Stimulated activated CD4-positive, alpha-beta T cell treated with anti-CD3 and anti-CD28 coated beads, Interleukin-12 subunit alpha, Interleukin-12 subunit beta, amount 100 ng/mL, for 24 hours (primary cell): ENCODE results near the gene CECR2.
"Not testable (repeated sequence)": the region's sequence is repeated elsewhere in the genome, so short reads cannot be mapped to it uniquely, and the experiment has no call there.

ENCODE experiments used
- DNase-seq, 2 experiments: peaks; one replicate each; pipeline ENCODE4 v3.0.0-alpha.2; 2020; ENCODE audit warnings: low read depth in 2 of 2

CECR2 gene

DNA sequence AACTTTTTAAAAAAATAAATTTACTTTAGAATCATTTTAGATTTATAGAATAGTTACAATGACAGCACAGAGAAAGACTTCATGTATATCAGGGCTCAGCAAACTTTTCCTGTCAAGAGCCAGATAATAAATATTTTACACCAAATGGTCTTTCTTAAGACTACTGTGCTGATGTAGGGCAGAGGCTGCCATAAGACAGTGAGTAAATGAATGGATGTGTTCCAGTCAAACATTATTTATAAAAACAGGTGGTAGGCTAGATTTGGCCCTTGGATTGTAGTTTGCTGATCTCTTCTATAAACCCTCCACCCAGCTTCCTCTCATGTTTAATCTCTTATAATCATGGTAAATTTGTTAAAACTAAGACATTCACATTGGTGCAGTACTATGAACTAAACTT lies 33.0 kb downstream of the CECR2 start:
- DNase-seq: no peak

DNA sequence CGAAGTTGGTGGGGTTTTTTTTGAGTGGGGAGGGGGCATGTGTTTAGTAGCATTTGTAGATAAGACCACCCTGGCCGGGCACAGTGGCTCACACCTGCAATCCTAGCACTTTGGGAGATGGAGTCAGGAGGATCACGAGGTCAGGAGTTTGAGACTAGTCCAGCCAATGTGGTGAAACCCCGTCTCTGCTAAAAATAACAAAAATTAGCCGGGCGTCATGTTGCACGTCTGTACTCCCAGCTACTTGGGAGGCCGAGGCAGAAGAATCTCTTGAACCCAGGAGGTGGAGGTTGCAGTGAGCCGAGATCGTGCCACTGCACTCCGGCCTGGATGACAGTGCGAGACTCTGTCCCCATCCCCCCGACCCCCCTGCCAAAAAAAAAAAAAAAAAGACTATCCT lies 34.6 kb downstream of the CECR2 start:
- DNase-seq: no peak

DNA sequence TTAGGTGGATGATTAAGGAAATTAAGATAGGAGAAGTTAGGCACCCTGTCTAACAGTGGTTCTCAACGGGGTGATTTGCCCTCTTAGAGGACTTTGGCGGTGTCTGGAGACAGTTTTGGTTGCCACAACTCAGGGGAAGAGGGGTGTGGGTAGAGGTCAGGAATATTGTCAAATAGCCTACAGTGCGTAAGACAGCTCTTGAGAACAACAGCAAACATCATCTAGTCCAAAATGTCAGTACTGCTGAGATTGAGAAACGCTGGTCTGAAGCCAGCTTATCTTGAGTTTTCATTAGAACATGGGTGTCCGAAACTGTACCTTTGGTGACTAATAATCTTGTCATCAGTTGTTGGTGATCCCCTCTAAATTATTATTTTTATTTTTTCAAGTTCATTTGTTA lies 38.4 kb downstream of the CECR2 start:
- no peak for DNase-seq

DNA sequence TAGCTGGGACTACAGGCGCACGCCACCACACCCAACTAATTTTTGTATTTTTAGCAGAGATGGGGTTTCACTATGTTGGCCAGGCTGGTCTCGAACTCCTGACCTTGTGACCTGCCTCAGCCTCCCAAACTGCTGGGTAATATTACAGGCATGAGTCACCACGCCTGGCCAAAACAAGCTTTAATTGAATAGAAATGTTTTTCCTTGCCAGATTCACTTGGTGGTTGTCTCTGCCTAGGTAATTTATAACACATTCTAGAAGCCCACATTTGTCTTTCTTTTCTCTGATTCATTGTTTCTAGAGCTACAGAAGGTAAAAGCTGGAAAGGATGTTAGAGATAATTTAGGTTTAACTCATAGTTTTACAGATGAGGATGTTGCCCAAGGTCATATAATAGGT lies 41.3 kb downstream of the CECR2 start:
- no peak for DNase-seq

DNA sequence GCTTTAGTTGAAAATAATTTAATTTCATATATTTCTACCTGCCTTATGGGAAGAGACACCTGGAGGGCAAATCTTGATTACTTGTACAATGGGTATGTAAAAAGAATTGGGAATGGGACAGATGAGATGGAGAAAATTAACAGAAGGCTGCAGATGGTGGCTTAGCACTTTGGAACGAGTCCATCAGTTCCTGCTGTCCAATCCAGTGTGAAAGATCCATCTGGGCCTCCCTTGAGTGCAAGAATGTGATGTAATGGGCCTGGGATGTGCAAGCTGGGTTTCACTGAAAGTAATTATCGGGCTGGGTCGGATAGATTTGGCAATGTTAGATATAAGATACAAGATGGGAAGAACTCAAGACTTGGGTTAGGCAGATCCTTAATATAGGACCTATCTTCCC lies 42.0 kb downstream of the CECR2 start:
- DNase-seq: no peak

DNA sequence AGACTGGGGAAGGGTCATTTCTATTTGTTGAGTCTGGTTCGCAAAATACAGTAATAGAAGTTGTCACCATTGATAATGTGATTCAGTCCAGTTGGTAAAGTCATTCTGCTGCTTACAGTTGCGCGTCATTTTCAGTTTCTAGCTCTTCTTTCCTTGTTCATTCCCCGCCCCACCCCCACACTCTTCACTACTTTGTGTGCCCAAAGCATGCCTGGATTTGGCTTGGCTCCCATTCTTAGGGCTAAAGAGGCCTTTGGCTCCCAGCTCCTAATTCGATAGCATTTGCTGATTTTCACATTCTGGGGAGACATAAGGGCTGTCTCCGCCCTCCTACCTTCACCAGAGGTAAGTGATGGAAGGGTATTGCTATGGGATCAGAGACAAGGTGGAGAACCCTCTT lies 43.0 kb downstream of the CECR2 start:
- DNase-seq: no peak

DNA sequence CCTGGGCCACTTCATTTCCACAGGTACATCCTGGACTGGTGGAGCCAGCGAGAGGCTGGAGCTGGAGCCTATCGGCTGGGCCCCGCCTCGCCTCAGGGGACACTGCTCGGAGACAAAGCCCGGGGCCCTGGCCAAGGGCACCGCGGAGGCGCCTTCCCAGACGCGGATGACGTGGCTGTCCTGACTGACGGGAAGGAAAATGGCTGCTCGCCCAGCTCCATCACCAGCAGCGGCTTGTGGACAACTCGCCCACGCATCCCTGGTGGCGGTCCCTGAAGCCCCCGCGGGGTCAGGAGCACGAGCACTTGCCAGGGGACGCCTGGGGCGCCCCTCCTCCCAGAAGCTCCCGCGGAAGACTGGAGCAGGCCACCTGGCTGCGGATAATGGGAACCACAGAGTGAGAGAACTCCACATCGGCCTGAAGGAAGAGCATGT lies 49.6 kb downstream of the CECR2 start:
- no peak for DNase-seq

DNA sequence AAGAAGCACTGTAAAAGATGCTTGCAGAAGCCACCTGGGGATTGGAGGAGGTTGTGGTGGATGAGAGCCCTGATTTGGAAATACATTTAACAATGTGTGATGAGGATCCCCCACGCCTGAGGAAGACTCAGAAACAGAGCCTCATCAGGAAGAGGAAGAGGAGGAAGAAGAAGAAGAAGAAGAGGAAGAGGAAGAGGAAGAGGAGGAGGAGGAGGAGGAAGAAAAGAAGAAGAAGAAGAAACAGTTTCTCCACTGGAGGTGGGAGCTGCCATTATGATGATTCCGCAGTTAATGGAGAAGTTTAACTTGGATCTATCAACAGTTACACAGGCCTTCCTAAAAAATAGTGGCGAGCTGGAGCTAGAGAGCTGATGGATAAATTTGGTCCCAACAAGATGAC lies 50.1 kb downstream of the CECR2 start:
- DNase-seq: no peak

DNA sequence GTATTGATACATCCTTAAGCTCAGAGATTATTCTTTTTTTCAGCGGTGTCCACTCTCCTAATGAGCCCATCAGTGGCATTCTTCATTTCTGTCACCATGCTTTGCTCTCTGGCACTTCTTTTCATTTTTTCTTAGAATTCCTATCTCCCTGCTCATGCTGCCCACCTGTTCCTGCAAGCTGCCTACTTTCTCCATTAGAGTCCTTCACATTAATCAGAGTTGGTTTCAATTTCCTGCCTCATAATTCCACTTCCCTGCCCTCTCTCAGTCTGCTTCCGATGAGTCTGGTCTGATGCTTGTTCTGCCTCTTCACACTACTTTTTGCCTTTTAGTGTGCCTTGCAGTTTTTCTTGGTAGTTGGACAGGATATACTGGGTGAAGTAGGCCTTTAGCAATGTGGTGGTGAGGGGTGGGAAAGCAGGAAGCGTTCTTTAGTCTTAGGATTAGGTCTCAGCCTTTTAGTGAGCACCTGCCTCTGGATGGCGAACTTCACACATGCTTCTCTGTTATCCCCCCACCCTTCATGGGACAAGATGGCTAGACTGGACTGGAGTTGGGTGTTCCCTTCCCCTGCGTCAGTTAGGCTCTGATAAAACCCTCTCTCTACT lies 53.6 kb downstream of the CECR2 start:
- no peak for DNase-seq

DNA sequence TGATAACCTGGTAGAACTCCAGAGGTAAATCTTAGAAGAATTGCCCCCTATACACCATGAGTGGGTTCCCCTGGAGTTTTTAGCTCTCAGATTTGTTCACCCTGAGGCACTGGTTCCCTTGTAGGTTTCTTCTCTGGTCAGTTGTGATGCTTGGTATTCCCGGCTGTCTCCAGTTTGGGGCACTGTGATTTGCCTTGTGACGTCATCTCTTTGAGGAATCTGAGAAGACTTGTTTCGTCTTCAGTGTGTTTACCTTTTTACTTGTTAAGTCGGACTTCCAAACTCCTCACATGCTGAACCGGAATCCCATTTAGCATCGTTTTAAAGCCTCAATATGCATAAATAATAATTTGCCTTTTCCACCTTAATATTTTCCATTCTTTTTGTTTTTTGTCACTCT lies 54.4 kb downstream of the CECR2 start:
- DNase-seq: no peak

DNA sequence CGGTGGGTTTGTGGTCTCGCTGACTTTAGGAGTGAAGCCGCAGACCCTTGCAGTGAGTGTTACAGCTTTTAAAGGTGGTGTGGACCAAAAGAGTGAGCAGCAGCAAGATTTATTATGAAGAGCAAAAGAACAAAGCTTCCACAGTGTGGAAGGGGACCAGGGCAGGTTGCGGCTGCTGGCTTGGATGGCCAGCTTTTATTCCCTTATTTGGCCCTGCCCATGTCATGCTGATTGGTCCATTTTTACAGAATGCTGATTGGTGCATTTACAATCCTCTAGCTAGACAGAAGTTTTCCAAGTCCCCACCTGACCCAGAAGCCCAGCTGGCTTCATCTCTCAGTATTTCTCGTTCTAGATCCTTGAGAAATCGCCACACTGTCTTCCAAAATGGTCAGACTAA lies 58.3 kb downstream of the CECR2 start:
- DNase-seq: not testable (repeated sequence)

DNA sequence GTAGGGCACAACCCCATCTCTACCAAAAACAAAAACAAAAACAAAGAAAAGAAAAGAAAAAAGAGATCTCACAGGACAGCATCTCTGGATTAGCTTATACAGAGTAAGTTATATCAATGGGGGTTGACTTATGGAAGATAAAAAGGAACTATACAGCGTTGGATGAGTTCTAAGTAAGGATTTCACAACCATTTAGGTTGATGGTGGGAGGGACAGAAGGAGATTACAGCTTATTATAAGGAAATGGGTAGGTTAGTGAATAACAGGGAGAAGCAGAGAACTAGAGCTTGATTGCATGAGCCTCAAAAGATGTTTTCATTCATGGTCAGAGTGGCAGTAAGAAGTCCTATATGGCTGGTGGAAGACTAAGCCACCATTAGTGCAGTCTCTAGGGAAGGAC lies 60.3 kb downstream of the CECR2 start:
- DNase-seq: no peak

DNA sequence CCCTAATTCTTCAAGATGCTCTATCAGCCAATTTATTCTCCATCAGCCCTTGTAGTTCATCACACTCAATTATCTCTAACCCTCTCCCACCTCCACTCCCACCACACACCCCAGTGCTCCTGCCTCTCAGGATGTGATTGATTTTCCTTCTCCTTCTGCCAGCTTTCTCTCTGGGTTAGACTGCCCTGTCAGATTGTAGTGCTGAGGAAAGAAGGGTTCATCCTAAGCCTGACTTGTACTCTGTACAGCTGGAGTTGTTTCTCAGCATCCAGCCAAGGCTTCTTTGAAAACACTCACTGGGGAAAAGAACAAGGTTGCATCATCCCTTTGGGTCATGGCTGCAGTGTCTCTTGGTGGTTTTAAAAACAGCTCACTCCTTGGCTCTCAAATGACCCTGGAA lies 61.2 kb downstream of the CECR2 start:
- no peak for DNase-seq

DNA sequence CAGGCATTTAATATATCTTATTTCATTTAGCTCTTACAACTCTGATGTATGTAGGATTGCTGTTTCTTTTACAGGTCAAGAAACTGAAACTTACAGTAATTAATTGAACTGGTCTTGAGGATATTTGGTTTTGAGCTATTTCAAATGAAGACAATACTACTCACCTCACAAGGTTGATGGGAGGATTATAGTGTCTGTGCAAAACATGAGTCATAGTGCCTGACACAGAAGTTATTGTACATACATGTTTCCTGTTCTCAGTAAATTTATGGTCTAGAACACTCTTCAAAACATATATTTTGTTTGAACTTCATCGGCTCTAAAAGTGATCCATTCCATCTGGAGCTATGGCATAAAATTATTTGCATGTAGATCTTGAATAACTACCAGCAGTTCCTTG lies 61.9 kb downstream of the CECR2 start:
- DNase-seq: no peak

DNA sequence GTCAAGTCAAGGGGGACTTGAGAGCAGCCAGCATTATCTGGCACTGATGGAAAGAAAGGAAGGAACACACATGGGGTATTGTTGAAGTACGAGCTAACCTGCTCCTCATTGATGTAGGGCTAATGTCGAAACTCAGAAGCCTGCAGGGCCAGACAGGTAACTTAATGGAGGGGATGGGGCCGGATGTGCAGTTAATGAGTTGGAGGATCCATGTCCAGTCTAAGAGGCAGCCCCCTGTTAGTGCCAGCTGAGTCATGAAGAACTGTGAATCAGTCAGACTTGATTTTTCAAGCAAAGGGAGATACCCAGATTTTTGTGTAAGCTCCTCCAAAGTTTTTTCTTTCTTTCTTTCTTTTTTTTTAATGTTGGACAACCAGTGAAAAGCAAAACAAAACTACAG lies 65.6 kb downstream of the CECR2 start:
- DNase-seq: no peak

DNA sequence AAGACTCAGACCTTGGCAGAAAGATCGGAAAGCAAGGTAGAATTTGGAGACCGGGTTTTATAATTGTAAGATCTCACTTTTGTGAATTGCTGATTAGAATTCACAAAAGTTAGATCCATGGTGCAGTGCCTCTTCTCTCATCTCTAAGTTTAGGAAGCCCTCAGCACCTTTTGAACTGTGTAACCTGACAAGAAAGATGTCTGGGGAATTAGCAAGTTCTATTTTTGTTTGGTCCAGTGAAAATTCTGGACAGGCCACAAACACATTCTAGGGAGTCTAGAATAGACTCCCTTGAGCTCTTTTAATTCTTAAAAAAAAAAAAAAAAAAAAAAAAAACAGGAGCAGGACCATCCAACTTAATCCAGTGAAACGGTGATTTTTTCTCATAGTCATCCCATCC lies 66.1 kb downstream of the CECR2 start:
- no peak for DNase-seq

DNA sequence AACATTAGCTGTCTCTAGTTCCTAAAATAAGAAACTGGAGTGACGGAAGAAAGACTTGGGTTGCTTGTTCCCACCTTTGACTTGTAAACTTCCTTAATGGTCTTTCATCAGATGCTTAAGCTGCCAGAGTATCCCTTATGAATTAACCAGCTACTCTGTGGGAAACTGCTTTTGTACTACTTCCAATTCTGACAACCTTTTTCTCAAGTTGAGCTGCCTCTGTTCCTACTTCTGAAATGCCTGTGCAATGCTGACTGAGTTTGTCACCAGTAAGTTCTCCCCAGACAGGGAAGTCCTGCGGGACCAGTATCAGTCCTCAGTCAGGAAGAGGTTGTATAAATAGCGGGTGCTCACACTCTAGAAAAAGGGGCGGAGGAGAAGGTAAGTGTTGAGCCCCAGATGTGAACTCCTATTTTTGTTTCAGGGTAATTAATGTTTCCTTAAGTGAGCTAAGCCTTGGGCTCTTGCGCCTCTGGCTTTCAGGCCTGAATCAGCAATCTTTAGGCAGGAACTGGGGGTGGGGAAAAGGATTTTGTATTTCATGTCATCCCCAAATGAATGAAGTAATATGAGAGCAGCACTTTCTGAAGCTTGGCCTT lies 67.2 kb downstream of the CECR2 start:
- DNase-seq: no peak

DNA sequence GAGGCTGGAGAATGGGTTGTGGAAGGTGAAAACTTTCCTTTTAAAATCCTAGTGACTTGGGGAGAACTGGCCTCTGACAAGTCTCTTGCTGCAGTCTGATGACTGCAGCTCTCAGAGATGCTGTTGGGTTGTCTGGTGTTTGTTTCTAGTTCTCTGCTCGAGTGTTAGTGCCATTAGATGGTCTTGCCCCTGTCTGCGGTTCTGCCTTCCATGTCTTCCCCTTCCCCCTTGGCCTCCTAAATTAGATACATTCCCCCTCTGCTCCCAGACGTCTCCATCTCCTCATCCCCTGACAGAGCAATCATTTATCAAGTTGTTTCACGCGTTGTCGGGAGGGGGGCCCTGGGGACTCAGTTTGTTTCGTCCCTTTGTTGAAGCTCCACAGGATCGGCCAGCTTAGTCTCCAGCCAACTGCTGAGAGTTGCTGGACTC lies 67.7 kb downstream of the CECR2 start:
- no peak for DNase-seq

DNA sequence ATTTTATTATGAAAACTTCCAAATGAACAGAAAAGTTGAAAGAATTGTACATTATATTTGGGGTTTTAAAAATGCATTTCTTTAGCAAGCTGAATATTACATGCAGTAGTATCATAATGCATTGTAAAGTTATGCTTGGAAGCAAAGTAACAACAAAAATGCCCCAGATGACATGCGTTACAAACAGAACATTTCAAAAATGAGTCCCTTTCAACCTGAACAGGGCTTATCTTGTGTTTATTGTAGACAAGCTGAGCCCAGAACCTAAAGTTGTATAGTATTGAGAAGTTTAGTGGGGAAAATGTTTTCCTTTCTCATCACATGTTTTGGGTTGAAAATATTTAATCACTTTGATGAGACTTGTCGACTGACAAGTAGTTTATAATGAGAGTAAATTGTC lies 68.8 kb downstream of the CECR2 start:
- no peak for DNase-seq

DNA sequence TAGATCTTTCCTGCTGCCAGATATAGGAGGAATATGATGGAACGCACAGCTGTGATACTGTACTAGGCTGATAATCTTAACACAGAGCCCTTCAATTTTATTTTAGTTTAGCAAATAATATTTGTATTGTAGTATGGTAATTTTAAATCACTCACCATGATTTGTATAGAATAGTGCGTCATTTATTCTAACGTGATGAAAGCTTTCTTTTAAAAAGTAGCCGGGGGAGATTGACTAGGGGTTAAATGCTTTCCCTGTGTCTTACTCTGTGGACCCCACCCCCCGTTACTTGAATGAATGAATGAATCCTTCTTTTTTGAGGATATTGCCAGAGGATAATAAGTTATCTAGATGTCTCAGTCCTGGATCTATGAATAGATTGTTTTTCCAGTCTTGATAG lies 72.1 kb downstream of the CECR2 start:
- DNase-seq: no peak

DNA sequence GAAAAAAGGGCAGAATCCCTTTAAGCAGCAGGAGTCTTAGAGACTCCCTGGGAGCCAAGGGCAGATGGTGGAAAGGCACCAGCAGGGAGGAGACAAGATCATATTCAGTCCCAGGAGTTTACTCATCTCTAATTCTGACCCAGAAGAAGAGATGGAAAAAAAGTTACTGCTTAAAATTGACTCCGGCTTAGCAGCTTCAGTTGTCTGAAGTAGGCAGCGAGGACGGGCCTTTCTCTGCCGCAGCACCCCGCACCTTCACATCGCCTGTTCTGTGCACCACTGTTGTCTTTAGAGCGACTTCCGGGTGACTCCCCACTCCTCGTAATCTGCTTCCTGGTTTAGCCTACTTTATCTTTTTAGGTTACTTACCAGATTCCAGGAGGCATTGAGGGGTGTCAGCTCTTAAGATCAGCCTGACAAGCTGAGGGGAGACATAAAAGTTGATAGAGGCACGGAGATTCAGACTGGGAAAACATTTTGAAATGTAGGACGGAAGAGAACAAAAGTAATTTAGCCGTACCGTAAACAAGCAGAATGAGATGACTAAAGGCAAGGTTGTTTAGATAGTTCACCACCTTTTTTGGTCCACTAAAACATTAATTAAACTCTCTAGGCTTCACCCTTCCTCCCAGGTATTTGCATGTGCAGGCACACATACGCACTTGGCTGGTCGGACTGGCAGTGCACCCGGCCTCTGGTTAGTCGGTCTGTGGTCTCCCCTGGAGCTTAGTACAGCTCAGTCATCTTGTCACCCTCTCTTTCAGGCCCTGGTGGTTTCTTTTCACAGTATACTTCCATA lies 74.3 kb downstream of the CECR2 start:
- DNase-seq: no peak

DNA sequence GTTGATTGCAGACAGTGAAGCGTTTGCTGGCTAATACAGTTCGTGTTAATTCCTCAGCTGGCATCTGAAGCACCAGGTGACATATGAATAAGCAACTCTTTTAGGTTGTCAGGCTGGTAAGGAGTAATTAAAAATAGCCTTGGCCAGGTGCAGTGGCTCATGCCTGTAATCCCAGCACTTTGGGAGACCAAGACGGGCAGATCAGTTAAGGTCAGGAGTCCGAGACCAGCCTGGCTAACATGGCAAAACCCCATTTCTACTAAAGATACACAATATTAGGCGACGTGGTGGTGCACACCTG lies 74.9 kb downstream of the CECR2 start:
- no peak for DNase-seq

DNA sequence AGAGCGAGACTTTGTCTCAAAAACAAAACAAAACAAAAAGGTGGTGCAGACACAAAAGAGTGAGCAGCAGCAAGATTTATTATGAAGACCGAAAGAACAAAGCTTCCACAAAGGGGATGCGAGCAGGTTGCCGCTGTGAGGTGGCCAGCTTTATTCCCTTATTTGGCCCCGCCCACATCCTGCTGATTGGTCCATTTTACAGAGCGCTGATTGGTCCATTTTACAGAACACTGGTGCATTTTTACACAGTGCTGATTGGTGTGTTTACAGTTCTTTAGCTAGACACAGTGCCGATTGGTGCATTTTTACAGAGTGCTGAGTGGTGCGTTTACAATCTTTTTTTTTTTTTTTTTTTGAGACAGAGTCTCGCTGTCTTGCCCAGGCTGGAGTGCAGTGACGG lies 77.4 kb downstream of the CECR2 start:
- DNase-seq: no peak

DNA sequence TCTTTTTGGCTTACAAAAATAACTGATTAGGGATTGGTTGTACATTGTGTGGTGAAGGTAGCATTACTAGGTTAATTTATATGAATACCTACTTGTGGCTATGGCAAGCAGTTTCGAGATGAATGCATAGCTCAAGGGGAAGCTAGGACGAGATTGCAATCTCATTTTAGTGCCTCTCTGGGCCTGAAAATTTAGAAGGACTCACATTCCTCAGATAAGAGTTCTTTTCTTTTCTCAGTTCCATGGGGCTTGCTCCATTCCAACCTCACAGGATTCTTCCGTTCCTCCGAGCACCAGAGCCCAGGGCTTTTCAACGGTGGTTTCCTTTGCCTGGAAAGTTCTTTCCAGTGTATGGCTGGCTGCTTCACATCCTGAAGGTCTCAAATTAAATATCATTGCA lies 82.1 kb downstream of the CECR2 start:
- no peak for DNase-seq
